HCT116 (cell line): ENCODE data around the gene AGTR1.

Source experiments
- EGR1 ChIP-seq: IDR thresholded peaks from 2 replicates; pipeline ENCODE4 v1.6.1; 2012; ENCODE audit warnings: low read depth
- EZH2 ChIP-seq: fragments of 200-600 bp; sonication (generic); IDR thresholded peaks from 2 replicates; pipeline ENCODE4 v1.6.1; 2017; ENCODE audit warnings: antibody characterized with exemption, mixed run types
- JUND ChIP-seq: IDR thresholded peaks from 2 replicates; pipeline ENCODE4 v1.6.1; 2012
- POLR2A ChIP-seq: IDR thresholded peaks from 2 replicates; pipeline ENCODE4 v1.7.0; 2011; ENCODE audit warnings: borderline replicate concordance; ENCODE audit not compliant: insufficient read depth, insufficient read length; ENCODE audit errors: extremely low read depth
- POLR2AphosphoS5 ChIP-seq: IDR thresholded peaks from 2 replicates; pipeline ENCODE4 v1.6.1; 2011; ENCODE audit warnings: mild to moderate bottlenecking, low read depth, low read length, moderate library complexity
- SP1 ChIP-seq: IDR thresholded peaks from 2 replicates; pipeline ENCODE4 v1.6.1; 2012; ENCODE audit warnings: low read depth
- TF ChIP-seq, protein P1 (sequence below): IDR thresholded peaks from 2 replicates; pipeline ENCODE4 v1.6.1; 2012; ENCODE audit warnings: low read depth
- TF ChIP-seq, protein P2 (sequence below): IDR thresholded peaks from 2 replicates; pipeline ENCODE4 v1.6.1; 2012
- TF ChIP-seq, protein P3 (sequence below), 3 experiments: fragments of 200-600 bp in 1 of 3; sonication (generic) in 1 of 3; IDR thresholded peaks in 2 of 3; conservative IDR thresholded peaks in 1 of 3; 2 replicates each; pipeline ENCODE4 v1.5.1; 2012 to 2017; ENCODE audit warnings: low read depth in 2 of 3, low read length in 2 of 3, antibody characterized with exemption in 1 of 3, borderline replicate concordance in 1 of 3, control low read depth in 1 of 3, mild to moderate bottlenecking in 1 of 3, mixed read lengths in 1 of 3, mixed run types in 1 of 3, moderate library complexity in 1 of 3; ENCODE audit not compliant: insufficient read depth in 1 of 3

DNA sequence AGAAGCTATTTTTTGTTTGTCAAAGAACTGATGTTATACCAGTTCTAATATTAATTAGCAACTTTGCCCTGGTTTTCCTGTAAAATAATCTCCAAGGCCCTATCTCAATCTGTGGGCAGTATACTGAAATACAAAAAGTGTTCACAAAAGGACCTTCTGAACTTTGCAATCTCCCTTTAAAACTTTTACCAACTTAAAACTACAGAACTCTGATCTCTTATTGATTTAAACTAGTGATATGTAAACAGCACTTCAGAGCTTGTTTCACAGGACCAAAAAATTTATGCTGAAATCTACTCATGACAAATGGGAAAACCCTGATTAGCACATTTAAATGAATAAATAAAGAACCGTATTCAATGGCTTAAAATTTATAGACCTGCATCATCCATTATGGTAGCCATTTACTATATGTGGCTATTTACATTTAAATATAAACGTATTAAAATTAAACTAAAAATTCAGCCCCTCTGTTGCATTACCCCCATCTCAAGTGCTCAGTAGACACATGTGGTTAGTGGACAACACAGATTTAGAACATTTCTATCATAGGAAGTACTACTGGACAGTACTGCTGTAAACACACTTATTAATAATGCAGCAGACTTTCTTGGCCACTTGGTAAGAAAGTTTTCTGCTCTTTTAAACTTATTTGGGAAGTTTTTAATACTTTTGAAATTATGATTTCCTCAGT, 12.0 kb downstream of the AGTR1 start:
- no peak for TF ChIP-seq SP1
- TF ChIP-seq POLR2AphosphoS5 = no peak
- TF ChIP-seq, protein P1, sequence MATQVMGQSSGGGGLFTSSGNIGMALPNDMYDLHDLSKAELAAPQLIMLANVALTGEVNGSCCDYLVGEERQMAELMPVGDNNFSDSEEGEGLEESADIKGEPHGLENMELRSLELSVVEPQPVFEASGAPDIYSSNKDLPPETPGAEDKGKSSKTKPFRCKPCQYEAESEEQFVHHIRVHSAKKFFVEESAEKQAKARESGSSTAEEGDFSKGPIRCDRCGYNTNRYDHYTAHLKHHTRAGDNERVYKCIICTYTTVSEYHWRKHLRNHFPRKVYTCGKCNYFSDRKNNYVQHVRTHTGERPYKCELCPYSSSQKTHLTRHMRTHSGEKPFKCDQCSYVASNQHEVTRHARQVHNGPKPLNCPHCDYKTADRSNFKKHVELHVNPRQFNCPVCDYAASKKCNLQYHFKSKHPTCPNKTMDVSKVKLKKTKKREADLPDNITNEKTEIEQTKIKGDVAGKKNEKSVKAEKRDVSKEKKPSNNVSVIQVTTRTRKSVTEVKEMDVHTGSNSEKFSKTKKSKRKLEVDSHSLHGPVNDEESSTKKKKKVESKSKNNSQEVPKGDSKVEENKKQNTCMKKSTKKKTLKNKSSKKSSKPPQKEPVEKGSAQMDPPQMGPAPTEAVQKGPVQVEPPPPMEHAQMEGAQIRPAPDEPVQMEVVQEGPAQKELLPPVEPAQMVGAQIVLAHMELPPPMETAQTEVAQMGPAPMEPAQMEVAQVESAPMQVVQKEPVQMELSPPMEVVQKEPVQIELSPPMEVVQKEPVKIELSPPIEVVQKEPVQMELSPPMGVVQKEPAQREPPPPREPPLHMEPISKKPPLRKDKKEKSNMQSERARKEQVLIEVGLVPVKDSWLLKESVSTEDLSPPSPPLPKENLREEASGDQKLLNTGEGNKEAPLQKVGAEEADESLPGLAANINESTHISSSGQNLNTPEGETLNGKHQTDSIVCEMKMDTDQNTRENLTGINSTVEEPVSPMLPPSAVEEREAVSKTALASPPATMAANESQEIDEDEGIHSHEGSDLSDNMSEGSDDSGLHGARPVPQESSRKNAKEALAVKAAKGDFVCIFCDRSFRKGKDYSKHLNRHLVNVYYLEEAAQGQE = no peak
- TF ChIP-seq EGR1 = no peak
- TF ChIP-seq, protein P2, sequence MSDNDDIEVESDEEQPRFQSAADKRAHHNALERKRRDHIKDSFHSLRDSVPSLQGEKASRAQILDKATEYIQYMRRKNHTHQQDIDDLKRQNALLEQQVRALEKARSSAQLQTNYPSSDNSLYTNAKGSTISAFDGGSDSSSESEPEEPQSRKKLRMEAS = no peak
- no peak for TF ChIP-seq JUND
- TF ChIP-seq POLR2A = no peak
- TF ChIP-seq, protein P3, sequence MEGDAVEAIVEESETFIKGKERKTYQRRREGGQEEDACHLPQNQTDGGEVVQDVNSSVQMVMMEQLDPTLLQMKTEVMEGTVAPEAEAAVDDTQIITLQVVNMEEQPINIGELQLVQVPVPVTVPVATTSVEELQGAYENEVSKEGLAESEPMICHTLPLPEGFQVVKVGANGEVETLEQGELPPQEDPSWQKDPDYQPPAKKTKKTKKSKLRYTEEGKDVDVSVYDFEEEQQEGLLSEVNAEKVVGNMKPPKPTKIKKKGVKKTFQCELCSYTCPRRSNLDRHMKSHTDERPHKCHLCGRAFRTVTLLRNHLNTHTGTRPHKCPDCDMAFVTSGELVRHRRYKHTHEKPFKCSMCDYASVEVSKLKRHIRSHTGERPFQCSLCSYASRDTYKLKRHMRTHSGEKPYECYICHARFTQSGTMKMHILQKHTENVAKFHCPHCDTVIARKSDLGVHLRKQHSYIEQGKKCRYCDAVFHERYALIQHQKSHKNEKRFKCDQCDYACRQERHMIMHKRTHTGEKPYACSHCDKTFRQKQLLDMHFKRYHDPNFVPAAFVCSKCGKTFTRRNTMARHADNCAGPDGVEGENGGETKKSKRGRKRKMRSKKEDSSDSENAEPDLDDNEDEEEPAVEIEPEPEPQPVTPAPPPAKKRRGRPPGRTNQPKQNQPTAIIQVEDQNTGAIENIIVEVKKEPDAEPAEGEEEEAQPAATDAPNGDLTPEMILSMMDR (IDR thresholded peaks at IDR 0.05 in 2 of 3, conservative IDR thresholded peaks at IDR 0.05 in 1 of 3; ENCODE audit: borderline replicate concordance in 1 of 3, insufficient read depth in 1 of 3, low read depth in 2 of 3, low read length in 2 of 3) = no peak
- TF ChIP-seq EZH2 = no peak
